ENCODE data around the gene GNA12. TPM values are rescaled to one million over a fixed set of nuclear protein-coding genes. Genes with fewer than 3 reads are reported as not detected.

Gene GNA12
- total and polyA plus RNA-seq, 2 of the 4 experiments (the other 2 are of a cell fraction), result 14.3 to 93.9 TPM

DNA sequence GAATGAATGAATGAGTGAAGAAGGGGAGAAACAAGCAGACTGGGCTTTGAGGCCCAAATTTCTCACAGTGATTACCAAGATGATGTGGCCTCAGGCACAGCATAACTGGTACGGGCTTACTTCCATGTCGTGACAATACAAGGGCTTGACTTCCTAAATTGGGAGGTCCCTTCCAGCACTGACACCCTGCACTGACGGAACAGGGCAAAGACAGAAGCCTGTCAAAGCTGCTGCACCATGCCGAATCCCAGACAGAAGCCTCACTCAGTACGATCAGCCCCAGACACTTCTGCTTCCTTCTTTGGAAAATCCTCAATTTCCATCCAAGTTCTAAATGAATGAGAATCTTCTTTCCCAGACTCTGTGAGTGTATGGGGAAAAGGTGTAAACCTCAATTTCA lies 51.9 kb downstream of the GNA12 start:
- Histone ChIP-seq H3K14ac (replicated peaks; ENCODE audit: low read depth, low read length) (no peak overlapping the region), H4K20me1 (ENCODE audit: insufficient read depth, low read length) (peaks cover 14% of the 10 kb centered on the region; the same call in 1 of the 2 replicates), H2BK20ac (ENCODE audit: low read depth, low read length) (no peak overlapping the region), H3K23ac (ENCODE audit: low read depth, low read length) (no peak overlapping the region; the same call in 1 of the 2 replicates), H3K9ac (ENCODE audit: low read depth, low read length) (no peak overlapping the region), H3K4me2 (ENCODE audit: low read depth, low read length) (no peak overlapping the region), H3K56ac (ENCODE audit: extremely low read depth, insufficient read depth, low read length) (no peak overlapping the region), H2AK5ac (ENCODE audit: low read depth, low read length) (no peak overlapping the region), H2BK5ac (ENCODE audit: low read depth, low read length, poor library complexity, severe bottlenecking) (no peak overlapping the region), H4K5ac (ENCODE audit: low read depth, low read length) (no peak overlapping the region), H2BK15ac (ENCODE audit: low read depth, low read length) (no peak overlapping the region), H2AFZ (replicated peaks; ENCODE audit: low read length, poor library complexity) (no peak overlapping the region), H3K4ac (ENCODE audit: low read depth, low read length) (no peak overlapping the region), H4K91ac (ENCODE audit: insufficient read depth, low read depth, low read length) (no peak overlapping the region), H3K4me3 (ENCODE audit: insufficient read depth, low read depth, low read length) (no peak overlapping the region), H3K27ac (ENCODE audit: insufficient read depth, low read length) (no peak overlapping the region), H3K36me3 (ENCODE audit: control insufficient read depth, insufficient read depth, low read length) (peaks cover 51% of the 10 kb centered on the region), H4K8ac (ENCODE audit: low read depth in 2 of 2, low read length in 2 of 2) (no peak overlapping the region), H2AK9ac (replicated peaks; ENCODE audit: low read depth, low read length, poor library complexity) (no peak overlapping the region), H3K27me3 (ENCODE audit: control insufficient read depth, insufficient read depth, low read length) (no peaks in the 10 kb centered on the region), H3K9me3 (ENCODE audit: control insufficient read depth, insufficient read depth, low read length) (no peaks in the 10 kb centered on the region), H3K9me1 (ENCODE audit: insufficient read depth, low read length) (peaks cover 25% of the 10 kb centered on the region), H3K79me1 (ENCODE audit: low read depth in 1 of 2, low read length in 2 of 2) (peaks cover 54 to 87% of the 10 kb centered on the region in 2 experiments), H2BK120ac (ENCODE audit: low read depth, low read length) (no peak overlapping the region), H3K18ac (ENCODE audit: low read depth, low read length) (no peak overlapping the region), H3K4me1 (ENCODE audit: control insufficient read depth, insufficient read depth, low read length) (peaks cover 9% of the 10 kb centered on the region)
- dilution Hi-C loops (cut with HindIII; ENCODE audit: low sequenced_read_pairs, unreplicated experiment), result no loop called here
- intact Hi-C loops (cut with micrococcal nuclease), result no loop called here
- ATAC-seq (ENCODE audit: low read depth), result no peak
- CTCF ChIA-PET, result no interaction called here
- DNase-seq, result no peak
- BruUV-seq (replicated peaks), result no TSS peak
- TF ChIP-seq RAD21 (IDR thresholded peaks at IDR 0.05; ENCODE audit: low read length) (no peak), NFE2L2 (IDR thresholded peaks at IDR 0.05; ENCODE audit: low read depth, low read length) (no peak), POLR2A (IDR thresholded peaks at IDR 0.05; ENCODE audit: low read depth, low read length) (no peak), MXI1 (IDR thresholded peaks at IDR 0.05; ENCODE audit: borderline replicate concordance, low read depth, low read length) (no peak), SMC3 (IDR thresholded peaks at IDR 0.05; ENCODE audit: low read depth, low read length) (no peak), MAZ (IDR thresholded peaks at IDR 0.05; ENCODE audit: borderline replicate concordance, low read depth, low read length) (no peak), FOS (IDR thresholded peaks at IDR 0.05; ENCODE audit: low read depth, low read length) (no peak), CEBPB (IDR thresholded peaks at IDR 0.05; ENCODE audit: low read depth, low read length) (no peak), BHLHE40 (IDR thresholded peaks at IDR 0.05; ENCODE audit: low read depth, low read length) (no peak), RCOR1 (IDR thresholded peaks at IDR 0.05; ENCODE audit: insufficient replicate concordance, low read length) (no peak), MAFK (IDR thresholded peaks at IDR 0.05; ENCODE audit: low read depth, low read length) (no peak), CHD1 (IDR thresholded peaks at IDR 0.05; ENCODE audit: low read depth, low read length) (no peak), RFX5 (IDR thresholded peaks at IDR 0.05; ENCODE audit: low read depth, low read length) (no peak)
- TF ChIP-seq, protein P1, sequence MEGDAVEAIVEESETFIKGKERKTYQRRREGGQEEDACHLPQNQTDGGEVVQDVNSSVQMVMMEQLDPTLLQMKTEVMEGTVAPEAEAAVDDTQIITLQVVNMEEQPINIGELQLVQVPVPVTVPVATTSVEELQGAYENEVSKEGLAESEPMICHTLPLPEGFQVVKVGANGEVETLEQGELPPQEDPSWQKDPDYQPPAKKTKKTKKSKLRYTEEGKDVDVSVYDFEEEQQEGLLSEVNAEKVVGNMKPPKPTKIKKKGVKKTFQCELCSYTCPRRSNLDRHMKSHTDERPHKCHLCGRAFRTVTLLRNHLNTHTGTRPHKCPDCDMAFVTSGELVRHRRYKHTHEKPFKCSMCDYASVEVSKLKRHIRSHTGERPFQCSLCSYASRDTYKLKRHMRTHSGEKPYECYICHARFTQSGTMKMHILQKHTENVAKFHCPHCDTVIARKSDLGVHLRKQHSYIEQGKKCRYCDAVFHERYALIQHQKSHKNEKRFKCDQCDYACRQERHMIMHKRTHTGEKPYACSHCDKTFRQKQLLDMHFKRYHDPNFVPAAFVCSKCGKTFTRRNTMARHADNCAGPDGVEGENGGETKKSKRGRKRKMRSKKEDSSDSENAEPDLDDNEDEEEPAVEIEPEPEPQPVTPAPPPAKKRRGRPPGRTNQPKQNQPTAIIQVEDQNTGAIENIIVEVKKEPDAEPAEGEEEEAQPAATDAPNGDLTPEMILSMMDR (conservative IDR thresholded peaks at IDR 0.05; ENCODE audit: low read depth, low read length), result no peak
- TF ChIP-seq, protein P2, sequence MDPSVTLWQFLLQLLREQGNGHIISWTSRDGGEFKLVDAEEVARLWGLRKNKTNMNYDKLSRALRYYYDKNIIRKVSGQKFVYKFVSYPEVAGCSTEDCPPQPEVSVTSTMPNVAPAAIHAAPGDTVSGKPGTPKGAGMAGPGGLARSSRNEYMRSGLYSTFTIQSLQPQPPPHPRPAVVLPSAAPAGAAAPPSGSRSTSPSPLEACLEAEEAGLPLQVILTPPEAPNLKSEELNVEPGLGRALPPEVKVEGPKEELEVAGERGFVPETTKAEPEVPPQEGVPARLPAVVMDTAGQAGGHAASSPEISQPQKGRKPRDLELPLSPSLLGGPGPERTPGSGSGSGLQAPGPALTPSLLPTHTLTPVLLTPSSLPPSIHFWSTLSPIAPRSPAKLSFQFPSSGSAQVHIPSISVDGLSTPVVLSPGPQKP (IDR thresholded peaks at IDR 0.05; ENCODE audit: borderline replicate concordance, low read depth, low read length), result no peak
- TF ChIP-seq, protein P3, sequence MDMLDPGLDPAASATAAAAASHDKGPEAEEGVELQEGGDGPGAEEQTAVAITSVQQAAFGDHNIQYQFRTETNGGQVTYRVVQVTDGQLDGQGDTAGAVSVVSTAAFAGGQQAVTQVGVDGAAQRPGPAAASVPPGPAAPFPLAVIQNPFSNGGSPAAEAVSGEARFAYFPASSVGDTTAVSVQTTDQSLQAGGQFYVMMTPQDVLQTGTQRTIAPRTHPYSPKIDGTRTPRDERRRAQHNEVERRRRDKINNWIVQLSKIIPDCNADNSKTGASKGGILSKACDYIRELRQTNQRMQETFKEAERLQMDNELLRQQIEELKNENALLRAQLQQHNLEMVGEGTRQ (IDR thresholded peaks at IDR 0.05; ENCODE audit: low read depth, low read length), result no peak
- in situ Hi-C loops (cut with MboI; ENCODE audit: low sequenced_read_pairs), result no loop called here
- WGBS, 2 experiments (ENCODE audit: extremely low coverage in 2 of 2, insufficient read length in 1 of 2), result 100% methylated on average over 2 of the region's 5 CpGs; no CpG with 5 or more reads in 1 of the 2 experiments
- POLR2A ChIA-PET (ENCODE audit: unreplicated experiment), result no interaction called here

All from IMR-90 (cell line).